ENCODE data around the gene TM4SF1. TPM values are rescaled to one million over a fixed set of nuclear protein-coding genes. Genes with fewer than 3 reads are reported as not detected.

The TM4SF1 gene
- total and polyA plus RNA-seq, 10 donors = 31.0 to 260 (median 123) TPM

DNA sequence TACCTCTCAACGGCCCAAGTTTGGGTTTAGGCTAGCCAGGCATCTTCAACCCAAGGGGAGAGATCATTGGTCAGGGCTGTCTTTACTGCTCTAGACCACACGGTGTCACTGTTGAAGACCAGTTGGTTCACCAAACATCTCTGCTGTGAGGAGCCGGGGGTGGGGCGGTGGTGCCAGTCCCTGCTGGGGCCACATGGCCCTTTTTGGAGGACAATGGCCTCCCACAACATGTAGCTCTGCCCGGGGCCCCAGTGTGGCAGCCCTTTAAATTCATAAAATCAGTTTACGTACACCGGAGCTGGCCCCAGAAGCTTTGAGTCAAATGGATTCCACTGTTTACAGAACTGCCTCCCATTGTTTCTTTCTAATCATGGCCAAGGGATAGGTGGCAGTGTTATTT lies 24.9 kb downstream of the TM4SF1 start:
- no peaks in the 10 kb centered on the region for H3K27me3 ChIP-seq (replicated peaks in 1 of 7)
- H3K36me3 ChIP-seq = no peaks in the 10 kb centered on the region
- H3K4me1 ChIP-seq = no peaks in the 10 kb centered on the region
- peak overlapping the region in 3 of 8 donors; percentile 29 to 72 (median 59) for H3K27ac ChIP-seq
- no peak overlapping the region for H3K4me3 ChIP-seq
- no peak for TF ChIP-seq POLR2A (IDR thresholded peaks at IDR 0.05)
- TF ChIP-seq, protein P1, sequence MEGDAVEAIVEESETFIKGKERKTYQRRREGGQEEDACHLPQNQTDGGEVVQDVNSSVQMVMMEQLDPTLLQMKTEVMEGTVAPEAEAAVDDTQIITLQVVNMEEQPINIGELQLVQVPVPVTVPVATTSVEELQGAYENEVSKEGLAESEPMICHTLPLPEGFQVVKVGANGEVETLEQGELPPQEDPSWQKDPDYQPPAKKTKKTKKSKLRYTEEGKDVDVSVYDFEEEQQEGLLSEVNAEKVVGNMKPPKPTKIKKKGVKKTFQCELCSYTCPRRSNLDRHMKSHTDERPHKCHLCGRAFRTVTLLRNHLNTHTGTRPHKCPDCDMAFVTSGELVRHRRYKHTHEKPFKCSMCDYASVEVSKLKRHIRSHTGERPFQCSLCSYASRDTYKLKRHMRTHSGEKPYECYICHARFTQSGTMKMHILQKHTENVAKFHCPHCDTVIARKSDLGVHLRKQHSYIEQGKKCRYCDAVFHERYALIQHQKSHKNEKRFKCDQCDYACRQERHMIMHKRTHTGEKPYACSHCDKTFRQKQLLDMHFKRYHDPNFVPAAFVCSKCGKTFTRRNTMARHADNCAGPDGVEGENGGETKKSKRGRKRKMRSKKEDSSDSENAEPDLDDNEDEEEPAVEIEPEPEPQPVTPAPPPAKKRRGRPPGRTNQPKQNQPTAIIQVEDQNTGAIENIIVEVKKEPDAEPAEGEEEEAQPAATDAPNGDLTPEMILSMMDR (IDR thresholded peaks at IDR 0.05 in 8 of 11, conservative IDR thresholded peaks at IDR 0.05 in 3 of 11) = peak in 9 of 11 experiments; percentile 39 to 73 (median 55)
- peaks cover 0 to 4% (median 0%) of the 10 kb centered on the region in 8 donors for H3K9me3 ChIP-seq
- DNase-seq = peak; percentile 78
- 50 to 69% (median 60%) methylated on average over 7 of the region's 7 CpGs for WGBS, 5 donors
- intact Hi-C loops (cut with DNase I; ENCODE audit: low total_unique reads) = no loop called here

DNA sequence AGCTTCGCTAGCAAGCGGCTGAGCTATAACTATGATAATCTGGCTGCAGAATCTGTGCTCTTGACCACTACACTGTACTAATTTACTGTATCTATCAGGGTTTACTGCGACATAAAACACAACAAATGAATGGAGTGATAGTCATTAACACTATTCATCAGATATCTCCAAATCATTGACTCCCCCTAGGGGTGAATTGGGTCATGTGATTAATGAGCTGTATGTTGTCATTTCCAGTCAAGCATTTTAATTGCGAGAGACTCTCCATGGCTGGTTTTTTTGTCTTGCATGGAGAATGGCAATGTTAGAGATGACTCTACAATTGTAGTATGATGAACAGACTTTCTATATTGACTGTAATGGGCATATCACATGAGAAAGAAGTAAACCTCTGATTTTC lies 33.5 kb downstream of the TM4SF1 start:
- H3K27me3 ChIP-seq (replicated peaks in 1 of 7) = peaks cover 0 to 6% (median 0%) of the 10 kb centered on the region in 7 donors
- H3K9me3 ChIP-seq = no peaks in the 10 kb centered on the region
- 87 to 97% (median 90%) methylated on average over 4 of the region's 4 CpGs for WGBS, 5 donors
- no peak for TF ChIP-seq POLR2AphosphoS5 (IDR thresholded peaks at IDR 0.05)
- TF ChIP-seq, protein P1 (IDR thresholded peaks at IDR 0.05 in 8 of 11, conservative IDR thresholded peaks at IDR 0.05 in 3 of 11) = no peak
- TF ChIP-seq POLR2A (IDR thresholded peaks at IDR 0.05) = no peak
- DNase-seq = no peak
- intact Hi-C loops (cut with DNase I; ENCODE audit: low total_unique reads) = no loop called here
- no peaks in the 10 kb centered on the region for H3K36me3 ChIP-seq
- no peak overlapping the region for H3K4me3 ChIP-seq
- no peak overlapping the region for H3K27ac ChIP-seq
- peaks cover 0 to 11% (median 0%) of the 10 kb centered on the region in 6 donors for H3K4me1 ChIP-seq

DNA sequence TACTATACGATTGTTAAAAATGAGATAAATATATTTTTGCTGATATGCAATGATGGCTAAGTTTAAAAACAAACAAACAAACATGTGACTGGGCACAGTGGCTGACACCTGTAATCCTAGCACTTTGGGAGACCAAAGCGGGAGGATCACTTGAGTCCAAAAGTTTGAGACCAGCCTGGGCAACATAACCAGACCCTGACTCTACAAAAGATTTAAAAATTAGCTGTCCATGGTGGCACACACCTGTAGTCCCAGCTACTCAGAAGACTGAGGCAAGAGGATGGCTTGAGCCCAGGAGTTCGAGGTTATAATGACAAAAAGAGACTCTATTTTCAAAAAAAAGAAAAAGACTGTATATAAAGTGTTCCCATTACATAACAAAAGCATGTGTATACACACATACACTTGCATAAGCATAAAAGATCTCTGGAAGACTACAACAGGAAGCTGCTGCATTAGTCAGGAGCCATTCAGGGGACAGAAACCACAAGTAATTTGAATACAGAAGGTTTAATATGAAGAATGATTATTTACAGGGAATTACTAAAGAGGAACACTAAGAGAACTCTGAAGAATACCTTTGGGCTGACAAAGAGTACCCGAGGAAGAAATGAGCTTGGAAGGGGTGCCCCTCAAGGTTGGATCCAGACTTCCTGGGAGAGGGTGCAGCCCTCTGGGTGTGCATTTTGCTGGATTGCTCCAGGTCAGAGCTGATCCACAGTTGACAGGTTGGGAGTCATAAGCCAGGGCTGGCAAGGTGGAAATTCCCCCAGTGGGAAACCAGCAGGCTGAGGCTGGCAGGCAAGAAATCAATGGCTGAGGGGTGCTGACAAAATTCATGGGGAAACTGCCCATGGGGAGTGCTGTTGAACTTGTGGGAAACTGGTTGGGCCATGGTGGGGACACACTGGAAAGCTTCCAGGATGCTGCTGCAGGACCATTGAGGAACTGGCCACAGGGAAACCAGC lies 34.8 kb downstream of the TM4SF1 start:
- Histone ChIP-seq H3K27me3 (replicated peaks in 1 of 7) (peaks cover 0 to 6% (median 0%) of the 10 kb centered on the region in 7 donors), H3K36me3 (no peaks in the 10 kb centered on the region), H3K4me3 (no peak overlapping the region), H3K4me1 (peaks cover 0 to 11% (median 0%) of the 10 kb centered on the region in 6 donors), H3K9me3 (no peaks in the 10 kb centered on the region), H3K27ac (no peak overlapping the region)
- TF ChIP-seq POLR2A (IDR thresholded peaks at IDR 0.05) (no peak), POLR2AphosphoS5 (IDR thresholded peaks at IDR 0.05) (no peak)
- TF ChIP-seq, protein P1 (IDR thresholded peaks at IDR 0.05 in 8 of 11, conservative IDR thresholded peaks at IDR 0.05 in 3 of 11) = no peak
- intact Hi-C loops (cut with DNase I; ENCODE audit: low total_unique reads) = no loop called here
- no peak for DNase-seq
- 63 to 69% (median 67%) methylated on average over 4 of the region's 4 CpGs for WGBS, 5 donors

DNA sequence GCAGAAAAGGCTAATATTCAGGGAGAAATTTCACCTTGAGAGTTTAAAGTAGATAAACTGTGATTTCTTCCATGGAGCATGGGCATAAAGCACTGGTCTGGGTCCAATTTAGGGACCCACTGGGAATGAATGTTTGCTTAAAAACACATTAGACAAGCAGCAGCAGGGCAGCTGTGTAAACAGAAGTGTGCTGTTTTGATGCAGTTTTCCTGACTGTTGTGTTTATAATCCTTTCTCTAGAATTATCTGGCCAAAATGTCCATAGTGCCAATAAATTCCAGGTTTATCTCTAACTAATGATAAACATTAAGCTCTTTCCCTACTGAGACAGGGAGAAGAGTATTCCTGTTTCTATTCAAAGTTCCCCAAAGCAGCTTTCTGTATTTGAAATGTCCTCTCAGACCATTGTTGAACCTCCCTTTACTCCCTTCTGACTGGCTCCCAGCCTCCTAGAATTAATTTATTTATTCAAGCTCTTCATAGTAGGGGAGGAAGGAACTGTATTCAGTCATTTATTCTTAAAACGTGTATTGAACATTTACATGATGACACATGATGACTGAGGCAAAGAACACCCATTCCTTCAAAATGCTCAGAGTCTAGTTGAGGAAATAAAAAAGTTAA lies 37.0 kb downstream of the TM4SF1 start:
- TF ChIP-seq POLR2A (IDR thresholded peaks at IDR 0.05) (no peak), POLR2AphosphoS5 (IDR thresholded peaks at IDR 0.05) (no peak)
- TF ChIP-seq, protein P1 (IDR thresholded peaks at IDR 0.05 in 8 of 11, conservative IDR thresholded peaks at IDR 0.05 in 3 of 11) = no peak
- 5 to 13% (median 6%) methylated on average over 1 of the region's 1 CpG for WGBS, 5 donors
- no peaks in the 10 kb centered on the region for H3K9me3 ChIP-seq

More for the DNA sequence above, 37.0 kb downstream of the TM4SF1 start:
- DNase-seq = no peak
- H3K27me3 ChIP-seq (replicated peaks in 1 of 7) = peaks cover 0 to 6% (median 0%) of the 10 kb centered on the region in 7 donors
- no peak overlapping the region for H3K4me3 ChIP-seq
- H3K36me3 ChIP-seq = no peaks in the 10 kb centered on the region
- peak overlapping the region; percentile 1 to 86 (median 79) for H3K27ac ChIP-seq
- H3K4me1 ChIP-seq = peaks cover 0 to 18% (median 3%) of the 10 kb centered on the region in 6 donors
- intact Hi-C loops (cut with DNase I; ENCODE audit: low total_unique reads) = no loop called here

Measured in spleen (tissue), 11 donors.